GM12878 (cell line): Measurements from ENCODE around the gene NOB1. TPM values are rescaled to one million over a fixed set of nuclear protein-coding genes. Genes with fewer than 3 reads are reported as not detected.

Source experiments
- ATAC-seq: fragments of 200-7000 bp; cut with Tn5 transposase; 3 replicates; pipeline ENCODE4 v1.9.1; 2020; ENCODE audit warnings: mild to moderate bottlenecking, moderate library complexity
- BruUV-seq: library from RNA; stranded (reverse); fragments of 400-500 nt; replicated peaks from 2 replicates; lab custom pipeline; 2021; lab: Mats Ljungman, UMichigan
- CTCF ChIA-PET: fragments of 300-600 bp; sonication (Branson Sonifier 250); formaldehyde crosslinking; extraction: SDS; loops from one replicate; lab custom pipeline; 2021; ENCODE audit warnings: inconsistent platforms; lab: Yijun Ruan, JAX
- POLR2A ChIA-PET: fragments of 350-600 bp; formaldehyde crosslinking; extraction: SDS; loops from one replicate; lab custom pipeline; 2021; ENCODE audit warnings: inconsistent platforms; lab: Charles Lee
- RAD21 ChIA-PET: fragments of 300-600 bp; sonication (Branson Sonifier 250); formaldehyde crosslinking; loops from one replicate; lab custom pipeline; 2023; ENCODE audit warnings: antibody characterized with exemption; ENCODE audit not compliant: unreplicated experiment; lab: Charles Lee
- SMC1A ChIA-PET: fragments of 300-600 bp; sonication (Branson Sonifier 250); formaldehyde crosslinking; loops from one replicate; lab custom pipeline; 2023; ENCODE audit not compliant: unreplicated experiment, uncharacterized antibody; lab: Charles Lee
- DNase-seq: peaks from one replicate; pipeline ENCODE4 v3.0.0-alpha.2; 2011; ENCODE audit warnings: low read depth, low spot score
- FAIRE-seq: peaks from 3 replicates; lab custom pipeline; 2011; peaks lifted over from hg19 to GRCh38; lab: Jason Lieb, UNC
- H2AFZ ChIP-seq: 2 replicates; pipeline ENCODE4 v1.6.0; 2011; ENCODE audit warnings: low read depth, low read length, control low read depth; ENCODE audit not compliant: control insufficient read depth
- H3K27ac ChIP-seq: 2 replicates; pipeline ENCODE4 v1.5.1; 2011; ENCODE audit warnings: control low read depth; ENCODE audit not compliant: control insufficient read depth, insufficient read depth
- H3K27me3 ChIP-seq, 2 experiments: replicated peaks in 1 of 2; 2 replicates each; pipeline versions ENCODE4 v1.6.0 to v1.6.1; 2011; ENCODE audit warnings: low read length in 1 of 2; ENCODE audit not compliant: control insufficient read depth in 2 of 2, insufficient read depth in 2 of 2
- H3K36me3 ChIP-seq, 2 experiments: 2 replicates each; pipeline ENCODE4 v1.5.1; 2011; ENCODE audit warnings: low read length in 1 of 2; ENCODE audit not compliant: control insufficient read depth in 2 of 2, insufficient read depth in 2 of 2
- H3K4me1 ChIP-seq: 2 replicates; pipeline ENCODE4 v1.6.1; 2011; ENCODE audit warnings: mild to moderate bottlenecking, low read length, moderate library complexity, mixed read lengths; ENCODE audit not compliant: control insufficient read depth, insufficient read depth
- H3K4me2 ChIP-seq: 2 replicates; pipeline ENCODE4 v1.6.0; 2011; ENCODE audit warnings: control low read depth; ENCODE audit not compliant: control insufficient read depth, insufficient read depth
- H3K4me3 ChIP-seq: fragments of 200-600 bp; sonication (generic); 2 replicates; pipeline ENCODE4 v1.5.1; 2016
- H3K79me2 ChIP-seq: 2 replicates; pipeline ENCODE4 v1.6.0; 2011; ENCODE audit warnings: low read length; ENCODE audit not compliant: control insufficient read depth, insufficient read depth
- H3K9ac ChIP-seq: 2 replicates; pipeline ENCODE4 v1.8.0; 2011; ENCODE audit warnings: low read length, control low read depth, mixed read lengths; ENCODE audit not compliant: control insufficient read depth, insufficient read depth
- H3K9me3 ChIP-seq: replicated peaks from 3 replicates; pipeline ENCODE4 v1.5.1; 2011; ENCODE audit warnings: mild to moderate bottlenecking, low read length; ENCODE audit not compliant: control insufficient read depth, insufficient read depth
- H4K20me1 ChIP-seq: 2 replicates; pipeline ENCODE4 v1.6.0; 2011; ENCODE audit not compliant: control insufficient read depth, insufficient read depth
- CHD4 ChIP-seq: fragments of 200-600 bp; sonication (generic); IDR thresholded peaks from 2 replicates; pipeline ENCODE4 v1.6.1; 2016; ENCODE audit warnings: mild to moderate bottlenecking
- CUX1 ChIP-seq: IDR thresholded peaks from 2 replicates; pipeline ENCODE4 v1.6.1; 2012; ENCODE audit warnings: improper control_type of control experiment, low read depth, low read length; ENCODE audit not compliant: insufficient replicate concordance
- ETV6 ChIP-seq, 2 experiments: fragments of 450-650 bp in 1 of 2; IDR thresholded peaks in 1 of 2; conservative IDR thresholded peaks in 1 of 2; 2 replicates each; pipeline ENCODE4 v1.6.1; 2014; ENCODE audit warnings: antibody characterized with exemption in 1 of 2, borderline replicate concordance in 1 of 2, low read depth in 1 of 2, mild to moderate bottlenecking in 1 of 2, moderate library complexity in 1 of 2
- FOXK2 ChIP-seq: fragments of 450-650 bp; IDR thresholded peaks from 2 replicates; pipeline ENCODE4 v1.6.1; 2017; ENCODE audit warnings: mild to moderate bottlenecking, moderate library complexity
- GABPA ChIP-seq: IDR thresholded peaks from 2 replicates; pipeline ENCODE4 v1.6.1; 2014; ENCODE audit warnings: antibody characterized with exemption, low read depth, mild to moderate bottlenecking, inconsistent platforms
- IKZF2 ChIP-seq, 2 experiments: fragments of 450-650 bp; IDR thresholded peaks; 2 replicates each; pipeline ENCODE4 v1.6.1; 2017; ENCODE audit warnings: mild to moderate bottlenecking in 2 of 2, moderate library complexity in 2 of 2
- NR2C2 ChIP-seq: IDR thresholded peaks from 2 replicates; pipeline ENCODE4 v1.6.1; 2011; ENCODE audit warnings: borderline replicate concordance, low read depth; ENCODE audit not compliant: control insufficient read depth, insufficient read length
- POLR2AphosphoS5 ChIP-seq: IDR thresholded peaks from 2 replicates; pipeline ENCODE4 v1.6.1; 2011; ENCODE audit warnings: mild to moderate bottlenecking, low read length, inconsistent platforms
- PRDM15 ChIP-seq: fragments of 450-650 bp; formaldehyde crosslinking; IDR thresholded peaks from 2 replicates; pipeline ENCODE4 v1.4.0; 2020; ENCODE audit warnings: mild to moderate bottlenecking, moderate library complexity
- SMC3 ChIP-seq: IDR thresholded peaks from 2 replicates; pipeline ENCODE4 v1.6.1; 2011; ENCODE audit warnings: low read length, improper control_type of control experiment, borderline replicate concordance
- TARDBP ChIP-seq: IDR thresholded peaks from 2 replicates; pipeline ENCODE4 v1.6.1; 2016; ENCODE audit warnings: borderline replicate concordance
- TCF12 ChIP-seq: IDR thresholded peaks from 2 replicates; pipeline ENCODE4 v1.6.1; 2011; ENCODE audit warnings: low read depth, mild to moderate bottlenecking, low read length
- TCF7 ChIP-seq: IDR thresholded peaks from 2 replicates; pipeline ENCODE4 v1.6.1; 2014; ENCODE audit warnings: antibody characterized with exemption, borderline replicate concordance
- ZSCAN29 ChIP-seq: fragments of 450-650 bp; IDR thresholded peaks from 2 replicates; pipeline ENCODE4 v1.6.1; 2017; ENCODE audit warnings: mild to moderate bottlenecking, moderate library complexity
- WGBS: methylation state at CpG from one replicate; pipeline ENCODE4 v1.1.6; 2016; ENCODE audit warnings: low lambda C conversion rate; ENCODE audit not compliant: insufficient replicate concordance, insufficient coverage; ENCODE audit errors: missing lambda C conversion rate; 5-methylcytosine and 5-hydroxymethylcytosine counted together
- in situ Hi-C: fragments of 300-500 bp; cut with MboI; formaldehyde crosslinking; loops from 9 replicates; pipeline ENCODE4 v1.14.3; 2018; ENCODE audit warnings: mixed read lengths
- intact Hi-C: fragments of 100-400 bp; cut with micrococcal nuclease; formaldehyde crosslinking; loops from one replicate; pipeline ENCODE4 v1.14.2; 2022; ENCODE audit not compliant: unreplicated experiment
- polyA plus RNA-seq, 11 experiments: library from polyadenylated mRNA; depleted of rRNA in 4 of 11; unstranded in 6 of 11; stranded (reverse) in 5 of 11; fragments of >200 nt; fragmentation: Nextera tagmentation in 4 of 11; fragmentation: Illumina TruSeq in 1 of 11; extraction: Ambion mirVana in 4 of 11; extraction: Trizol in 1 of 11; gene quantifications; 1 replicate in 1 of 11; 2 replicates in 10 of 11; pipeline versions ENCODE4 v1.2.1 to v1.2.3, GENCODE V29; 2011 to 2016; ENCODE audit warnings: inconsistent platforms in 2 of 11, missing spikeins in 2 of 11, low read depth in 1 of 11
- total RNA-seq, 4 experiments: library from RNA; depleted of rRNA in 3 of 4; stranded (reverse); fragments of >200 nt in 3 of 4; fragmentation: Illumina TruSeq in 1 of 4; extraction: Trizol in 1 of 4; gene quantifications; 2 replicates each; pipeline versions ENCODE4 v1.2.1 to v1.2.3, GENCODE V29; 2013 to 2021

The NOB1 gene
- total and polyA plus RNA-seq, 10 of the 15 experiments (the other 5 are each of a cell fraction or from before 2014, with no cell fraction given): 31.1 to 117 (median 78.0) TPM

GRCh38 chr16:69726313-69727060 is 28.2 kb downstream of the NOB1 start, which contains the start of gene NQO1:
Gene NQO1 (minus strand): TSS chr16:69726560. CDS start chr16:69726439, 121 bp downstream.
- Histone ChIP-seq H3K4me1 (no peaks in the 10 kb centered on the region; the same call in none of the 2 replicates), H3K4me2 (peak within 1 kb of the TSS; percentile 97), H3K27me3 (no peaks in the 10 kb centered on the region), H3K79me2 (peaks cover 20% of the 10 kb centered on the region), H4K20me1 (no peaks in the 10 kb centered on the region), H3K27ac (peak within 1 kb of the TSS; percentile 92), H2AFZ (peak within 1 kb of the TSS; percentile 98), H3K9ac (peak within 1 kb of the TSS; percentile 81), H3K9me3 (no peaks in the 10 kb centered on the region; the same call in 2 of the 3 replicates), H3K4me3 (peak within 1 kb of the TSS; percentile 78), H3K36me3 (no peaks in the 10 kb centered on the region)
- peak; percentile 81 for DNase-seq
- in situ Hi-C loops: no loop called here
- ChIA-PET RAD21 (interaction anchor here (0.5 to 2.5 kb wide), 4 partner anchors 15 to 330 kb away, joined by 3 to 18 read pairs (median 7); partner anchors contain the start of gene NOB1), CTCF (interaction anchor here (0.7 to 8.2 kb wide), 7 partner anchors 15 to 701 kb away, joined by 3 to 68 read pairs (median 5); partner anchors contain the start of gene NOB1), SMC1A (interaction anchor here (0.8 to 8.3 kb wide), 8 partner anchors 9 to 331 kb away, joined by 3 to 47 read pairs (median 3); partner anchors contain the start of genes NOB1 and WWP2), POLR2A (interaction anchor here (0.6 to 5.6 kb wide), 5 partner anchors 10 to 373 kb away, joined by 3 to 25 read pairs (median 6); partner anchors contain the start of genes NOB1 and WWP2)
- peak; percentile 99 for ATAC-seq
- BruUV-seq: TSS peak; percentile 96
- WGBS: under 1% methylated on average over 31 of the region's 31 CpGs
- peak; percentile 94 for FAIRE-seq
- intact Hi-C loops: loop anchor here (2.0 kb wide), 1 partner anchor 28 kb away; the partner anchor contains the start of gene NOB1
- TF ChIP-seq NR2C2 (no peak), TCF7 (no peak), ETV6 (conservative IDR thresholded peaks at IDR 0.05 in 1 of 2, IDR thresholded peaks at IDR 0.05 in 1 of 2; ENCODE audit: borderline replicate concordance in 1 of 2, low read depth in 1 of 2) (no peak), POLR2AphosphoS5 (peak; percentile 74), TARDBP (no peak), TCF12 (0 out of 2 replicates have a peak, but pooled peaks have one; percentile 18), IKZF2 (IDR thresholded peaks at IDR 0.05) (peak in 1 of 2 experiments; percentile 33; a peak in 1 of 4 replicates), CUX1 (no peak), PRDM15 (CRISPR knock-in tag) (no peak), GABPA (no peak), SMC3 (no peak), CHD4 (no peak), ZSCAN29 (no peak), FOXK2 (no peak)
